Stimulated activated naive B cell treated with anti-CD40 and anti-IgM and Interleukin-4, amounts not matched to agents 10 μg/mL and 1 μg/mL and 100 μg/mL, for 72 hours (primary cell): ENCODE results near the gene TCERG1L.

ENCODE experiments used
- ATAC-seq, 2 donors: fragments of 150-1000 bp; cut with Tn5 transposase; replicated peaks; 2 replicates each; pipeline ENCODE4 v1.10.0; 2021; ENCODE audit warnings: moderate library complexity in 1 of 2
- DNase-seq: peaks from one replicate; pipeline ENCODE4 v3.0.0; 2021
- H3K27ac Mint-ChIP-seq: one replicate; pipeline ENCODE4 v1.8.0; 2022; ENCODE audit warnings: mild to moderate bottlenecking, mixed read lengths
- H3K27me3 Mint-ChIP-seq, 2 donors: one replicate each; pipeline ENCODE4 v1.8.0; 2022; ENCODE audit warnings: mixed read lengths in 2 of 2
- H3K36me3 Mint-ChIP-seq, 2 donors: one replicate each; pipeline ENCODE4 v1.8.0; 2022; ENCODE audit warnings: mixed read lengths in 2 of 2, mild to moderate bottlenecking in 1 of 2
- H3K4me1 Mint-ChIP-seq, 2 donors: one replicate each; pipeline ENCODE4 v1.8.0; 2022; ENCODE audit warnings: mixed read lengths in 2 of 2, mild to moderate bottlenecking in 1 of 2
- H3K4me3 Mint-ChIP-seq, 2 donors: one replicate each; pipeline ENCODE4 v1.8.0; 2022; ENCODE audit warnings: mild to moderate bottlenecking in 2 of 2, mixed read lengths in 2 of 2, moderate library complexity in 1 of 2
- H3K9me3 Mint-ChIP-seq, 2 donors: one replicate each; pipeline ENCODE4 v1.8.0; 2022; ENCODE audit warnings: mixed read lengths in 2 of 2, mild to moderate bottlenecking in 1 of 2

TCERG1L gene

DNA sequence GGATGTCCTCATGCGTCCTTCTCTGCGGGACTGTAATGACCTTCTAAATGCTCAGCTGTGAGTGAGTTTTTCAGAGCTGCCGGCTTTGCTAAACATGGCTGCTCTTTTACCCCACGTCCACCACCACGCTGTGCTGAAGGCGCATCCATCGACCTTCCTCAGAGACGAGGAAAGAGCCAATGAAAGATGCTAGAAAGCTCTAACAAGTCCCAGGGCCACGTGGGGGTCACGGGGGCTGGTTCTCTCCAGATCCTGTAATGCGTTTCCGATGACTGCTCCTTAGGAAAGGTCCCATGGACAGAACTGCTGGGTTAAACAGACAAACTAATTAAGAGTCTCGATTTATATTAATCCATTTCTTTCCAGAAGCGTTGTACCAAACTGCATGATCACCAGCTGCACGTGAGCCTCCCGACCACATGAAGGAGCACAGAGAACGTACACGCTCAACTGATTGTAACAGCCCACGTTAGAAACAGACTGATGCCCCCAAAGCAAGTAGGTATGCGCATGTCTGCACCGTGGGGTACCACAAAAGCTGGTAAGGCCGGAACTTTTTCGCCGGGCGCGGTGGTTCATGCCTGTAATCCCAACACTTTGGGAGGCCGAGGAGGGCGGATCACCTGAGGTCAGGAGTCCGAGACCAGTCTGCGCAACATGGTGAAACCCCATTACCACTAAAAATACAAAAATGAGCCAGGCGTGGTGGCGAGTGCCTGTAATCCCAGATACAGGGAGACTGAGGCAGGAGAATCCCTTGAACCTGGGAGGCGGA, 109.6 kb downstream of the TCERG1L start:
- Mint-ChIP-seq H3K27me3 (peaks cover 0 to 6% of the 10 kb centered on the region in 2 donors), H3K4me3 (no peak overlapping the region), H3K27ac (no peak overlapping the region), H3K9me3 (peaks cover 1 to 3% of the 10 kb centered on the region in 2 donors), H3K4me1 (no peaks in the 10 kb centered on the region), H3K36me3 (no peaks in the 10 kb centered on the region)
- no peak for DNase-seq
- no peak for ATAC-seq

DNA sequence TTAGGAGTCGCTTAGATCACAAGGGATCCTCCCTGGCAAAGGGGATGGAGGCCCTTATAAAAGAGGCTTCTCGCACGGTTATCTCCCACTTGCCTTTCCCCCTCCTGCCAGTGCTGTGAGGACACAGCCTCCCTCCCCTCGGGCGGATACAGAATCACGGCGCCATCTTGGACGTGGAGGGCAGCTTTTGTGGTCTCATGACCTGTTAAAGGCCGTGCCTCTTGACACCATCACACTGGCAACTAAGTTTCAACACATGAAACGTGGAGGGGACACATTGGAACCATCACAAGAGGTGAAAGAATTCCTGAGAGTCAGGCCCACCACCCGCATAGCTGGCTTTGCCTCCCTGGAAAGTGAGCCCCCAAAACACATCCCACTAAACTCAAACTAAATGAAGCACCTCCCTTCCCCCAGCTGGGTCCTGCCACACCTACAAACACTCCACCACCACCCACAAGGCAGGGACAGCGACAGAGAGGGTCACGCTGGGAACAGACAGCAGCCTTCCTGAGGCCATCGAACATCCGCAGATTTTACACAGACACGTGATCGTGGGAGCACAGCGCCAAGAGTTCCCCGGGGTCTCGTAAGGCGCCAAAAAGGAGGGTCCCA, 110.6 kb downstream of the TCERG1L start:
- DNase-seq (no peak), ATAC-seq (no peak)
- Mint-ChIP-seq H3K9me3 (peaks cover 3% of the 10 kb centered on the region in 2 donors), H3K27me3 (peaks cover 0 to 6% of the 10 kb centered on the region in 2 donors), H3K36me3 (no peaks in the 10 kb centered on the region), H3K27ac (no peak overlapping the region), H3K4me3 (no peak overlapping the region), H3K4me1 (no peaks in the 10 kb centered on the region)

DNA sequence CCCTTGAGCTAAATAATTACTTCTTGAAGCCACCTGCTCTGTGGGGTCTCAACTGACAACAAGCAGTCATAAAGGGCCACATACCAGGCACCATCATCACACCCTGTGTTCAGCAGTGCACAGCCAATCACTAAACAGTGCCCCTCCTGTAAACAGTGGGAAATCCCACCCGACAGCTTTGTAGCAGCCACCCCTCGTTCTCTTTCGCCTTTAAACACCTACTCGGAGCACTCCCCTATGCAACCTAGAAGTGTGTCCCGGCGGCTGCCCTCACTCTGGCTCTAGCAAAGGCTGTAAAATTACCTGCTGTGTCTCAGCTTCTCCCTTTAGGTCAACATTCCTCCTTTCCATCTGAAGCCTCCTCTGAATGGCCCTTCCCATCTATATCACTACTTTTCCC, 111.9 kb downstream of the TCERG1L start:
- Mint-ChIP-seq H3K4me3 (no peak overlapping the region), H3K9me3 (peaks cover 3 to 4% of the 10 kb centered on the region in 2 donors), H3K36me3 (no peaks in the 10 kb centered on the region), H3K27me3 (peaks cover 0 to 6% of the 10 kb centered on the region in 2 donors), H3K4me1 (no peaks in the 10 kb centered on the region), H3K27ac (no peak overlapping the region)
- ATAC-seq (no peak), DNase-seq (no peak)

GRCh38 chr10:131198843-131199242, 112.7 kb downstream of the TCERG1L start:
- no peaks in the 10 kb centered on the region for H3K36me3 Mint-ChIP-seq
- no peak for DNase-seq
- no peak overlapping the region for H3K4me3 Mint-ChIP-seq
- no peaks in the 10 kb centered on the region for H3K4me1 Mint-ChIP-seq
- H3K27me3 Mint-ChIP-seq: peaks cover 0 to 6% of the 10 kb centered on the region in 2 donors
- no peak overlapping the region for H3K27ac Mint-ChIP-seq
- no peak for ATAC-seq
- peaks cover 3 to 4% of the 10 kb centered on the region in 2 donors for H3K9me3 Mint-ChIP-seq

DNA sequence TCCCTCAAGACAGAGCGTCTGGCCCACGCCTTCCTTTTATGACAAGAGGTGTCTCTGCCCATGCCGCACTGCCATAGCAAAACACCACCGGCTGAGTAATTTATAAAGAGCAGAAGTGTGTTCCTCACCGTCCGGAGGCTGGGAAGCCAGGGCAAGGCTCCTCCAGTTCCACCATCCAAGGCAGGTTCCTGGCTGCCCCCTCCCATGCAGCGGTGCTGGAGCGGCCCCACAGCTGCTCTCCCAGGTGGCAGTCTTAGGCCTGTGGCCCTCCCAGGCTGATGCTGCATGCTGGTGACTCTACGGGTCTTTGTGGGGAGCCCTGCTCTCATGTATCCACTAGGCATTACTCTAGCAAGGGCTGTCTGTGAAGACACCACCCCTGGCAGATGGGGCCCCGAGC, 113.1 kb downstream of the TCERG1L start:
- DNase-seq (no peak), ATAC-seq (no peak)
- peaks cover 0 to 6% of the 10 kb centered on the region in 2 donors for H3K27me3 Mint-ChIP-seq
- H3K4me1 Mint-ChIP-seq: no peaks in the 10 kb centered on the region
- no peak overlapping the region for H3K4me3 Mint-ChIP-seq
- peaks cover 2 to 5% of the 10 kb centered on the region in 2 donors for H3K9me3 Mint-ChIP-seq
- no peak overlapping the region for H3K27ac Mint-ChIP-seq
- no peaks in the 10 kb centered on the region for H3K36me3 Mint-ChIP-seq

DNA sequence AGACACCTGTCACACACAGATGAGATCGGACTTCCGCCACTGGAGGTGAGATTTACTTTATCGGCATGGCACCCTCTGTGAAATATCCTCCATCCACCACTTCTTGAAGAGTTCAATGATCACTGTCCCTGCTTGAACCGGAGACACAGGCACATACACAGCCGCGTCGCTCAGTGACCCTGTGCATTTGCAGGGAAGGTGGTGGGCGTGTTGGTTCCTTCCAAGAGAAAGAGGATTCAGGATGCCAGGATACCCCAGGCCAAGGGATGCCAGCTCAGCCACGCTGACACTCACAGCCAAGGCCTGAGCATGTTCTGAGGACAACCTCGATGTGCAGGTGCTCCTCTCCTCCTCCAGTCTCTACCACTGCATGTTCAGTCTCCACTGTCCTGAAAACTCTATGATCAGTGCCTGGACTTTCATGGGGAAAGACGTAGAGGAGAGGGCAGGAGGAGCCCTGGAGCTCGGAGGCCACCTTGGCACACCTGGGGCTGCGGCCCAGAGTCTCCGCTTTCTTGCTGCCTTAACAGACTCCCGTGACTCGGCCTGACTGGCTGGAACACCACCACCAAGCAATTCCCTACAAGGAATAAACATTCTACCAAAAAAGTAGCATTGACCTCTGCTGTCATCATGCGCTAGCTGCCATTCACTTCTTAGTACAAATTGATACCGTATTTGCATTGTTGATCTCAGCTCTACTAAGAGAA, 115.2 kb downstream of the TCERG1L start:
- DNase-seq (no peak), ATAC-seq (no peak)
- H3K4me3 Mint-ChIP-seq: no peak overlapping the region
- no peak overlapping the region for H3K27ac Mint-ChIP-seq
- H3K36me3 Mint-ChIP-seq: no peaks in the 10 kb centered on the region
- no peaks in the 10 kb centered on the region for H3K4me1 Mint-ChIP-seq
- H3K9me3 Mint-ChIP-seq: peaks cover 12 to 17% of the 10 kb centered on the region in 2 donors
- H3K27me3 Mint-ChIP-seq: peaks cover 0 to 6% of the 10 kb centered on the region in 2 donors

- ATAC-seq (no peak), DNase-seq (no peak)
- H3K36me3 Mint-ChIP-seq: no peaks in the 10 kb centered on the region
- H3K9me3 Mint-ChIP-seq: peaks cover 12 to 20% of the 10 kb centered on the region in 2 donors
- peaks cover 0 to 6% of the 10 kb centered on the region in 2 donors for H3K27me3 Mint-ChIP-seq
- H3K4me3 Mint-ChIP-seq: no peak overlapping the region
- no peaks in the 10 kb centered on the region for H3K4me1 Mint-ChIP-seq
- no peak overlapping the region for H3K27ac Mint-ChIP-seq
Observed at GRCh38 chr10:131195558-131196159, 115.9 kb downstream of the TCERG1L start.

- Mint-ChIP-seq H3K27ac (no peak overlapping the region), H3K9me3 (peaks cover 12 to 20% of the 10 kb centered on the region in 2 donors), H3K4me3 (no peak overlapping the region), H3K36me3 (no peaks in the 10 kb centered on the region), H3K27me3 (peaks cover 0 to 6% of the 10 kb centered on the region in 2 donors), H3K4me1 (no peaks in the 10 kb centered on the region)
- DNase-seq (no peak), ATAC-seq (no peak)
Observed at GRCh38 chr10:131195116-131195515, 116.4 kb downstream of the TCERG1L start.

DNA sequence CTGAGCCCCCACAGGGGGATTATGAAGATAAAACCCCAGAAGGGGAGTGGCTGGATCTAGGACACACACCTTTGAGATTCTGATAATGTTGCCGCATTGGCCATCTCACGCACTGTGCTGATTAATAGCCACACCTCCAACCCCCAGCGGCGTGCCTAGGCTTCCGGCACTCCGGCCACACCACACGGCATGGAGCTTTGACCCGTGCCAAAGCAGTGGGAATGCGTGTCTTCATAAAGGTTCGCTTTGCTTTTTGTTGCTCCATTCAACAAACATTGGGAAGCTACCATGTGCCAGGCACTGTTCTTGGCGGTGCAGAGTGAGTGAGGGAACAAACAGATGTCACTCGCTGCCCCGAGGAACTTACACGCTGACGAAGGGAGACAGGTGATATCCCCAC, 117.6 kb downstream of the TCERG1L start:
- no peak overlapping the region for H3K4me3 Mint-ChIP-seq
- no peak overlapping the region for H3K27ac Mint-ChIP-seq
- no peaks in the 10 kb centered on the region for H3K4me1 Mint-ChIP-seq
- H3K36me3 Mint-ChIP-seq: no peaks in the 10 kb centered on the region
- peaks cover 12 to 22% of the 10 kb centered on the region in 2 donors for H3K9me3 Mint-ChIP-seq
- H3K27me3 Mint-ChIP-seq: no peaks in the 10 kb centered on the region
- ATAC-seq: no peak
- DNase-seq: no peak

DNA sequence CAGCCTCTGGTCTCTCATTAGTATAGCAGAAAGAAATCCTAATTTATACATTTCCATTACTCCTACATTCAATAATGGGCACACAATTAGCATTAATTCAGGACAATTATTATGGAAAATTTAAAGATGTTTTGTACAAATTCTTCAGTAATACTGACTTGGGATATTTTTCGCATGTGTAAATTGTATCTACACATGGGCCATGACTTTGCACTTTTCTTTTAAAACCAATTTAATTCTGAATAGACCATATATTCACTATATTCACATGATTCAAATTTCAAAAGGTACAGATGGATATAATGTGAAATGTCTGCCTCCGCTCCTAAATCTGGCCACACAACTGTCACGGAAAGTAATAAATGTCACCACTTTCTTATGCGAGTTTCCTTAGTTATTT, 123.0 kb downstream of the TCERG1L start:
- no peak overlapping the region for H3K27ac Mint-ChIP-seq
- ATAC-seq (no peak), DNase-seq (no peak)
- no peaks in the 10 kb centered on the region for H3K36me3 Mint-ChIP-seq
- no peaks in the 10 kb centered on the region for H3K4me1 Mint-ChIP-seq
- H3K9me3 Mint-ChIP-seq: peaks cover 17 to 18% of the 10 kb centered on the region in 2 donors
- H3K27me3 Mint-ChIP-seq: no peaks in the 10 kb centered on the region
- H3K4me3 Mint-ChIP-seq: no peak overlapping the region

- Mint-ChIP-seq H3K9me3 (peaks cover 13 to 14% of the 10 kb centered on the region in 2 donors), H3K27me3 (no peaks in the 10 kb centered on the region), H3K36me3 (no peaks in the 10 kb centered on the region), H3K27ac (no peak overlapping the region), H3K4me3 (no peak overlapping the region), H3K4me1 (no peaks in the 10 kb centered on the region)
- no peak for DNase-seq
- ATAC-seq: no peak
Observed at GRCh38 chr10:131187926-131188325, 123.6 kb downstream of the TCERG1L start.

- Mint-ChIP-seq H3K27ac (no peak overlapping the region), H3K4me3 (no peak overlapping the region), H3K36me3 (no peaks in the 10 kb centered on the region), H3K27me3 (no peaks in the 10 kb centered on the region), H3K4me1 (no peaks in the 10 kb centered on the region), H3K9me3 (peaks cover 9% of the 10 kb centered on the region in 2 donors)
- DNase-seq (no peak), ATAC-seq (no peak)
Observed at GRCh38 chr10:131187274-131187673, 124.2 kb downstream of the TCERG1L start.

DNA sequence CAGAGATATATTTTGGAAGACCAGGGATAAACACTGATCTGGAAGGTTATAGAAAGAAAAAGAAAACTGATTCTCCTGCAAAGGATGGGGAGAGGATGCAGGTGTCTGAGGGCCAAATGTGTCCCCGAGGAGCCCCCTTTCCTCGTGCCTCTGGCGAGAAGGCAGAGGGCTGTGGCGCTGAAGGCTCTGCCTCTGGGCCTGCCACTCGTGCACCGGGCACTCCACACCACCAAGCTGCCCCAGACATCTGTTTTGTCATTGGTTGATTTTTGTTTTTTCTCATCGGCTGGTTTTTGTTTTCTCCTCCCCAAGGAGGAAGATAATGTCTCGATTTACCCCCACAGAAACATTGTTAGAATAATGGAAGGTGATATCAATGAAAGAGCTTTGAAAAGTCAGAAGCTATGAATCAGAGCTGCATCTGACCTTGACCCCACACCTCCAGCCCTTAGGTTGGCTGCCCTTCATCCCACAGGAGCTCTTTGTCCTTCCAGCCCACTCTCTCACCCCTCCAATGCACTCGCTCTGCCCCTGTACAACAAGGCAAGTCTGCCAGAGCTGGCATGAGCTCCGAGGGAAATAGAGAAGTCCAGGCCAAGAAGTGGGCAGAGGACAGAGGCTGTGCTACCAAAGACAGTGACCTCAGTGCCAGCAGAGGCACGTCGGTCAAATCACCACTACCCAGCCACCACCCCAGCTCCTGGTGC, 124.8 kb downstream of the TCERG1L start:
- no peak overlapping the region for H3K4me3 Mint-ChIP-seq
- no peak for ATAC-seq
- H3K27ac Mint-ChIP-seq: no peak overlapping the region
- H3K36me3 Mint-ChIP-seq: no peaks in the 10 kb centered on the region
- no peaks in the 10 kb centered on the region for H3K27me3 Mint-ChIP-seq
- no peak for DNase-seq
- peaks cover 5 to 6% of the 10 kb centered on the region in 2 donors for H3K9me3 Mint-ChIP-seq
- no peaks in the 10 kb centered on the region for H3K4me1 Mint-ChIP-seq

- peaks cover 0 to 5% of the 10 kb centered on the region in 2 donors for H3K27me3 Mint-ChIP-seq
- DNase-seq: no peak
- H3K9me3 Mint-ChIP-seq: peaks cover 2 to 6% of the 10 kb centered on the region in 2 donors
- no peak for ATAC-seq
- H3K4me3 Mint-ChIP-seq: no peak overlapping the region
- H3K4me1 Mint-ChIP-seq: no peaks in the 10 kb centered on the region
- no peaks in the 10 kb centered on the region for H3K36me3 Mint-ChIP-seq
- no peak overlapping the region for H3K27ac Mint-ChIP-seq
Observed at GRCh38 chr10:131184503-131184902, 127.0 kb downstream of the TCERG1L start.
